Choroid plexus epithelial cell (primary cell): ENCODE results near the gene CCS.
"Not testable (repeated sequence)": the region's sequence is repeated elsewhere in the genome, so short reads cannot be mapped to it uniquely, and the experiment has no call there.

Experiments
- DNase-seq: peaks from one replicate; pipeline ENCODE4 v3.0.0-alpha.2; 2010; ENCODE audit warnings: low read depth
- H3K4me3 ChIP-seq: 2 replicates; pipeline ENCODE4 v1.5.1; 2011; ENCODE audit warnings: low read depth, mild to moderate bottlenecking, control low read depth, low read length, moderate library complexity
- TF ChIP-seq, protein P1 (sequence below): conservative IDR thresholded peaks from 2 replicates; pipeline ENCODE4 v1.5.1; 2011; ENCODE audit warnings: low read depth, mild to moderate bottlenecking, control low read depth, inconsistent platforms, low read length, moderate library complexity

CCS gene

DNA sequence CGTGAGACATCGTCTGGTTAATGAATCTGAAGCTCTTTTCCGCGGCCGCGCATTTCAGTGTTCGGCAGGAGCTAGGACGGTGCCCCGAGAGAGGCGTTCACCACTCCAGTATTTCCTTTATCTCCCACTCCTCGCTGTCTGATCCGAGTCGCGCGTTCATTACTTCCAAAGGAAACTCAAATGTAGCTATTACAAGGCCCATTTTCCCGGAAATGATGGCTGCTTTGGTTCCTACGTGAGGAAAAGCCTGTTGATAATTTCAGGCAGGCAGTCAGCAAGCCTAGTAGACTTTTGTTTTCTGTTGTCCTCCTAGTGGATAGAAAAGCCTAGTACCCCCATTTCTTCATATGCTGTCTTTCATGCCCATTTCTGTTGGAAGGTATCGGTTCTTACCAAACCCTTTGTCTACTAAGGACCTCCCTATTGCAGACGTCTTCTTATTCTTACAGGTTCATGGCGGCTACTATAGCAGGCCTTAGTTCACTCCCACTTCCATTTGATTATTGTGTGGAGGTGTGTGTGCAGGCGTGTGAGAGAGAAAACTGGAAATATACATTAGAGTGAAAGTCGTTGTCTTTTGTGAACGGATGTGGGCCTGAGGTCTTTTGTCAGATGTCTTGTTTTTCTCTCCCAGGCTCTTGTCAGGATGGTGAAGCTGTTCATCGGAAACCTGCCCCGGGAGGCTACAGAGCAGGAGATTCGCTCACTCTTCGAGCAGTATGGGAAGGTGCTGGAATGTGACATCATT is 46.3 kb downstream of the CCS start:
- H3K4me3 ChIP-seq, result peak overlapping the region; percentile 96
- TF ChIP-seq, protein P1, sequence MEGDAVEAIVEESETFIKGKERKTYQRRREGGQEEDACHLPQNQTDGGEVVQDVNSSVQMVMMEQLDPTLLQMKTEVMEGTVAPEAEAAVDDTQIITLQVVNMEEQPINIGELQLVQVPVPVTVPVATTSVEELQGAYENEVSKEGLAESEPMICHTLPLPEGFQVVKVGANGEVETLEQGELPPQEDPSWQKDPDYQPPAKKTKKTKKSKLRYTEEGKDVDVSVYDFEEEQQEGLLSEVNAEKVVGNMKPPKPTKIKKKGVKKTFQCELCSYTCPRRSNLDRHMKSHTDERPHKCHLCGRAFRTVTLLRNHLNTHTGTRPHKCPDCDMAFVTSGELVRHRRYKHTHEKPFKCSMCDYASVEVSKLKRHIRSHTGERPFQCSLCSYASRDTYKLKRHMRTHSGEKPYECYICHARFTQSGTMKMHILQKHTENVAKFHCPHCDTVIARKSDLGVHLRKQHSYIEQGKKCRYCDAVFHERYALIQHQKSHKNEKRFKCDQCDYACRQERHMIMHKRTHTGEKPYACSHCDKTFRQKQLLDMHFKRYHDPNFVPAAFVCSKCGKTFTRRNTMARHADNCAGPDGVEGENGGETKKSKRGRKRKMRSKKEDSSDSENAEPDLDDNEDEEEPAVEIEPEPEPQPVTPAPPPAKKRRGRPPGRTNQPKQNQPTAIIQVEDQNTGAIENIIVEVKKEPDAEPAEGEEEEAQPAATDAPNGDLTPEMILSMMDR, result peak; percentile 27
- peak; percentile 67 for DNase-seq

DNA sequence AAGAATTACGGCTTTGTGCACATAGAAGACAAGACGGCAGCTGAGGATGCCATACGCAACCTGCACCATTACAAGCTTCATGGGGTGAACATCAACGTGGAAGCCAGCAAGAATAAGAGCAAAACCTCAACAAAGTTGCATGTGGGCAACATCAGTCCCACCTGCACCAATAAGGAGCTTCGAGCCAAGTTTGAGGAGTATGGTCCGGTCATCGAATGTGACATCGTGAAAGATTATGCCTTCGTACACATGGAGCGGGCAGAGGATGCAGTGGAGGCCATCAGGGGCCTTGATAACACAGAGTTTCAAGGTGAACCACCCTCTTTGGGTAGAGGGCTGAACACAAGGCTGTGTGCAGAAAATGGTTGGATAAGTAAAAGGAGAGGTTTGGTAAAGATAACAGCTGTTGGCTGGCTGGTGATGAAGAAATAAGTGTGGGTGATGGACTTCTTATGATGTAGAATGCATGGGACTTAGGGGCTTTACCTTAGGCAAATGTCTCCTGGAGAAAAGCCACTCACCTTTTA is 46.9 kb downstream of the CCS start:
- peak overlapping the region; percentile 96 for H3K4me3 ChIP-seq
- not testable (repeated sequence) for DNase-seq

DNA sequence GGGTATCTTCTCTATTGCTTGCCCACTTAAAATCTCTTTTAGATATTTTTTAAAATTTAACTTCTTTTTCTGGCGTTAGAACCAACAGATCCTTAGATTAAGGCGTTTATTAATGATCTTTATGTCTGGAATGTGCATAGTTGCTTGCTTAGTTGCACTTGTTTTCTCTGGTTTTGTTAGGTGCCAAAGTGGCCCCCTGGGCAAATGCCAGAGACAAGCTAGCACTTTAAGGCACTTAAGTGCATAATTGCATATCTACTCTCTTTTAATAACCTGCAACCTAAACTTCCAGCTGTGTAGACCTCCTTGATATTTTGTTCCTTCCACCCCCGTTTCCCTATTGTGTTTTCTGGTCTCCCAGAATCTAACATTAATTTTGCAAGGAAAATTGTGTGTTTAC is 48.8 kb downstream of the CCS start:
- peak overlapping the region; percentile 38 for H3K4me3 ChIP-seq
- TF ChIP-seq, protein P1, result no peak
- DNase-seq, result no peak

DNA sequence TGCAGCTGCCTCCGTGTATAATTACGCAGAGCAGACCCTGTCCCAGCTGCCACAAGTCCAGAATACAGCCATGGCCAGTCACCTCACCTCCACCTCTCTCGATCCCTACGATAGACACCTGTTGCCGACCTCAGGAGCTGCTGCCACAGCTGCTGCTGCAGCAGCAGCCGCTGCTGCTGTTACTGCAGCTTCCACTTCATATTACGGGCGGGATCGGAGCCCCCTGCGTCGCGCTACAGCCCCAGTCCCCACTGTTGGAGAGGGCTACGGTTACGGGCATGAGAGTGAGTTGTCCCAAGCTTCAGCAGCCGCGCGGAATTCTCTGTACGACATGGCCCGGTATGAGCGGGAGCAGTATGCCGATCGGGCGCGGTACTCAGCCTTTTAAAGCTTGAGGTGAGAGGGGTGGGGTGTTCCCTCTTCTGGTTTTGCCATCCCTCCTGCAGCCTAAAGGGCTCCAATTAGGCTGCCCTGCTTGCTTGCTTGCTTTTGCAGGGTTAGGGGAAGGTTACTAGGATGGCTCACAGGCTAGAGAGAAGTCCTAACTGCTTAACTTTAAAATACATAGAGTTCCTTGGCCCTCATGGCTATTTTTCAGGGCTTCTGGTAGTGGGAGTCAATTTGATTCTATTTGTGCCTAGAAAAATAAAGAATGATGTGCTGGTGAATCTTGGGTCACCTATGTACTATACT is 50.9 kb downstream of the CCS start:
- TF ChIP-seq, protein P1, result no peak
- no peak for DNase-seq
- H3K4me3 ChIP-seq, result no peak overlapping the region

DNA sequence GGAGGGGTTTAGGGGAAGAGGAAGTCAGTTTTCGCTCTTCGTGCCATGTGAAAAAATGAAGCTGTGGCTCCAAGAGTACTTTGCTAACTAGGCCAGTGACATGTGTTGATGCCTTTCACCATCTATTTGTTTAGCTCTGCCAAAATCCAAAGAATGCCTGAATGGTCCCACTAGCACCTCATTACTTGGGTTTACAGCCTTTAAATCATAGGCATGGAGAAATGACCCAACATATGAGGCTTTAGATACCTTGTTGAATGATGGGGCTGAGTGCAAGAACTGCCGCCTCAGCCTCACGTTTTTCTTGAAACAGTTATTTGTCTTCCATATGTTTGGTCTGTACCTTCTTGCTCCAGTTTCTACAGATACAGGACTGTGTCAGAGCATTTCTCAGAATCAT is 53.8 kb downstream of the CCS start:
- DNase-seq, result no peak
- no peak overlapping the region for H3K4me3 ChIP-seq
- TF ChIP-seq, protein P1, result no peak

DNA sequence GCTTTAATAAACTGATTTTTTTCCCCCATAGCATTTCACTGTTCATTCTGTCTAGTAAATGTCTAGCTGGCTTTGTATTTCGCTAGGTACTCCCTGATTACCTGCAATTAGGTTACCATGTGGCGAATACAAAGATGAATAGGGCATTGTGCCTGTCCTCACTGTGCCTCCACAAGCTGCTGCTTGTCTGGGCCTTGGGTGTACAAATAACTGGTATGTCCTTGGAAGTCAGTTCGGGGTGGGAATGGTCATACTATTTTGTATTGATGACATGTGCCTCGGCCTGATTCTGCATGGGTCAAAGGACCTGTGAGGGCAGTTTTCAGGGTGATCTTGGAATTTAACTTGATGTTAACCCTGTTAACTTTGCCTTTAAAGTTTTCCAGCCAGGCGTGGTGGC is 56.9 kb downstream of the CCS start:
- TF ChIP-seq, protein P1, result no peak
- no peak overlapping the region for H3K4me3 ChIP-seq
- DNase-seq, result no peak

DNA sequence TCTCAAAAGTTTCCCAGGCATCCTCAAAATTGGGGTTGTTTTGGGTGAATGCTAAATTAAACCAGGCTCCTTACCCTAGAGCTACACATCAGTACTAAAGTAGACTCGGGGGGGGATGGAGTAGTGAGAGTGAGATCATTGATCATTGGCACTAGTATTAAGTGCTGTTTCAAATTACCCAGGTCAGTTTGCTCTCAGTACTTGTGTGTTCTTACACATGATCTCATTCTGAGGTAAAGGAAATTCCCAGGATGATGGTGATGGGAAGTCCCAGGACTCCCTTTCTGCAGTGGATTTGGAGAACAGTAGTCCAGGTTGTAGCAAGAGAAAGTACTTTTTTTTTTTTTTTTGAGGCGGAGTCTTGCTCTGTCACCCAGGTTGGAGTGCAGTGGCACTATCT is 58.0 kb downstream of the CCS start:
- DNase-seq, result peak; percentile 26
- no peak overlapping the region for H3K4me3 ChIP-seq
- TF ChIP-seq, protein P1, result no peak
